Upper lobe of left lung (tissue), 4 donors: Measurements from ENCODE around the gene SHLD1.

Source experiments
- CTCF ChIP-seq, 6 experiments: fragments of 450-650 bp in 4 of 6; fragments of 200-600 bp in 2 of 6; sonication (generic) in 2 of 6; IDR thresholded peaks; one replicate each; pipeline ENCODE4 v1.5.1; 2016 to 2019; ENCODE audit warnings: antibody characterized with exemption in 6 of 6
- EP300 ChIP-seq, 4 donors: sonication (generic); formaldehyde crosslinking; IDR thresholded peaks; one replicate each; pipeline ENCODE4 v1.5.1; 2017; ENCODE audit warnings: antibody characterized with exemption in 4 of 4, control low read depth in 2 of 4
- POLR2A ChIP-seq, 4 donors: fragments of 450-650 bp; IDR thresholded peaks; one replicate each; pipeline ENCODE4 v1.5.1; 2016 to 2017; ENCODE audit warnings: antibody characterized with exemption in 4 of 4, mild to moderate bottlenecking in 2 of 4
- POLR2AphosphoS5 ChIP-seq, 2 donors: sonication (generic); formaldehyde crosslinking; IDR thresholded peaks; one replicate each; pipeline ENCODE4 v1.5.1; 2017; ENCODE audit warnings: antibody characterized with exemption in 2 of 2

- TF ChIP-seq CTCF (IDR thresholded peaks at IDR 0.05), result no peak
- no peak for TF ChIP-seq POLR2AphosphoS5 (IDR thresholded peaks at IDR 0.05)
- no peak for TF ChIP-seq POLR2A (IDR thresholded peaks at IDR 0.05)
- TF ChIP-seq EP300 (IDR thresholded peaks at IDR 0.05), result no peak
Measured at GRCh38 chr20:5822569-5822968, 72.4 kb downstream of the SHLD1 start.
